Activated T-helper 1 cell treated with anti-CD3 and anti-CD28 coated beads, Interleukin-12 subunit alpha, Interleukin-12 subunit beta, Interleukin-2, Interleukin-4 antibody, amounts not matched to agents 30 ng/mL and 10 ng/mL and 1 ng/mL, durations not matched to agents 14 hours and 24 hours and 36 hours (primary cell): Measurements from ENCODE around the gene SNX4. TPM values are rescaled to one million over a fixed set of nuclear protein-coding genes. Genes with fewer than 3 reads are reported as not detected.
"Not testable (repeated sequence)": the region's sequence is repeated elsewhere in the genome, so short reads cannot be mapped to it uniquely, and the experiment has no call there.

Source experiments
- DNase-seq: peaks from one replicate; pipeline ENCODE4 v3.0.0; 2021; ENCODE audit warnings: low spot score
- H3K27ac Mint-ChIP-seq: one replicate; pipeline ENCODE4 v1.8.0; 2021; ENCODE audit warnings: mild to moderate bottlenecking, mixed read lengths
- H3K27me3 Mint-ChIP-seq: one replicate; pipeline ENCODE4 v1.8.0; 2022; ENCODE audit warnings: mild to moderate bottlenecking, moderate library complexity, mixed read lengths; ENCODE audit not compliant: insufficient read depth
- H3K36me3 Mint-ChIP-seq: one replicate; pipeline ENCODE4 v1.8.0; 2021; ENCODE audit warnings: low read depth, mixed read lengths
- H3K4me1 Mint-ChIP-seq: one replicate; pipeline ENCODE4 v1.8.0; 2021; ENCODE audit warnings: low read depth, mixed read lengths
- H3K4me3 Mint-ChIP-seq: one replicate; pipeline ENCODE4 v1.8.0; 2021; ENCODE audit warnings: mild to moderate bottlenecking, moderate library complexity, mixed read lengths
- H3K9me3 Mint-ChIP-seq: one replicate; pipeline ENCODE4 v1.8.0; 2021; ENCODE audit warnings: mixed read lengths
- intact Hi-C: fragments of 100-400 bp; cut with micrococcal nuclease; formaldehyde crosslinking; loops from one replicate; pipeline ENCODE4 v1.15.1; 2024
- total RNA-seq: library from RNA; stranded (reverse); gene quantifications from 2 replicates; pipeline ENCODE4 v1.2.3, GENCODE V29; 2022

SNX4 gene
- total RNA-seq, 1 donor from 2014 or later = 40.7 TPM

- no peaks in the 10 kb centered on the region for H3K36me3 Mint-ChIP-seq
Measured at GRCh38 chr3:125418306-125418705, 101.7 kb downstream of the SNX4 start.

GRCh38 chr3:125416235-125416634, 103.8 kb downstream of the SNX4 start:
- intact Hi-C loops = no loop called here
- Mint-ChIP-seq H3K27ac (no peak overlapping the region), H3K9me3 (no peaks in the 10 kb centered on the region), H3K4me1 (no peaks in the 10 kb centered on the region), H3K36me3 (no peaks in the 10 kb centered on the region), H3K4me3 (no peak overlapping the region), H3K27me3 (peaks cover 10% of the 10 kb centered on the region)
- no peak for DNase-seq

More at GRCh38 chr3:125418306-125418705, 101.7 kb downstream of the SNX4 start:
- intact Hi-C loops = no loop called here
- Mint-ChIP-seq H3K4me3 (no peak overlapping the region), H3K27me3 (peaks cover 3% of the 10 kb centered on the region), H3K9me3 (no peaks in the 10 kb centered on the region), H3K27ac (no peak overlapping the region), H3K4me1 (no peaks in the 10 kb centered on the region)
- DNase-seq = no peak

- H3K36me3 Mint-ChIP-seq = no peaks in the 10 kb centered on the region
- no peak overlapping the region for H3K4me3 Mint-ChIP-seq
- no peaks in the 10 kb centered on the region for H3K9me3 Mint-ChIP-seq
- peaks cover 20% of the 10 kb centered on the region for H3K27me3 Mint-ChIP-seq
- no peak for DNase-seq
- no peaks in the 10 kb centered on the region for H3K4me1 Mint-ChIP-seq
- no peak overlapping the region for H3K27ac Mint-ChIP-seq
- intact Hi-C loops = no loop called here
Measured at GRCh38 chr3:125414669-125415068, 105.3 kb downstream of the SNX4 start.

DNA sequence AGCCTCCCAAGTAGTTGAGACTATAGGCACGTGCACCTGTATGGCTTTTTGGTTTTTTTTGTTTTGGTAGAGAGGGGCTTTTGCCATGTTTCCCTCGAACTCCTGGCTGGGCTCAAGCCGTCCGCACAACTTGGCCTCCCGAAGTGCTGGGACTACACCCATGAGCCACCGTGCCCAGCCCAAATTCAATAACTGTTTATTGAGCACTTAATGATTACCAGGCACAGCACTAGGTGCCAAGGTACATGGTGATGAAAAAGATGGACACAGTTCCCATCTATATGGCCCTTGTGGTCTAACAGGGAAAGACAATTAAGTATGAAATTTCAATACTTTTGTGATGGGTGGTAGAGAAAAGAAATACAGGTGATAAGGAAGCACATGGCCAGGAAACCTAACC, 109.1 kb downstream of the SNX4 start:
- no peak for DNase-seq
- Mint-ChIP-seq H3K36me3 (no peaks in the 10 kb centered on the region), H3K4me1 (no peaks in the 10 kb centered on the region), H3K9me3 (no peaks in the 10 kb centered on the region), H3K4me3 (no peak overlapping the region), H3K27me3 (peaks cover 33% of the 10 kb centered on the region), H3K27ac (no peak overlapping the region)
- intact Hi-C loops = no loop called here

DNA sequence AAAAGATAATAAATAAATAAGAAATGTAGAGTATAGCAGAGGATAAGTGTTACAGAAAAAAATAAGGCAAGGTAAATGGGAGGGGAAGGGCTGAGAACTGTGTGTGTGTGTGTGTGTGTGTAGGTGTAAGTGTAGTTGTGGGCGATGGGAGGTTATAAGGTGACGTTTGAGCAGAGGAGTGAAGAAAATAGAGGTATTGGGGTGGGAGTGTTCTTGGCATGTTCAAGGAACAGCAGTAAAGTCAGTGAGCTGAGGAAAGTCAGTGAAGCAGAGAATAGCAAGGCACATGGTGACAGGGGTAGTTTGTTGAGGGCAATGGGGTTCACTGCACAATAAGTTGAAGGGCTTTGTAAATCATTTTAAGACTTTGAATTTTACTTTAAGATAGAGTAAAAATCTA, 113.9 kb downstream of the SNX4 start:
- H3K4me1 Mint-ChIP-seq = no peaks in the 10 kb centered on the region
- peaks cover 23% of the 10 kb centered on the region for H3K27me3 Mint-ChIP-seq
- peaks cover 12% of the 10 kb centered on the region for H3K9me3 Mint-ChIP-seq
- peaks cover 3% of the 10 kb centered on the region for H3K36me3 Mint-ChIP-seq
- H3K27ac Mint-ChIP-seq = no peak overlapping the region
- H3K4me3 Mint-ChIP-seq = no peak overlapping the region
- intact Hi-C loops = no loop called here
- DNase-seq = no peak

GRCh38 chr3:125405515-125405914, 114.5 kb downstream of the SNX4 start:
- peaks cover 12% of the 10 kb centered on the region for H3K9me3 Mint-ChIP-seq
- H3K27ac Mint-ChIP-seq, H3K4me1 Mint-ChIP-seq, DNase-seq, H3K4me3 Mint-ChIP-seq, intact Hi-C loops, H3K36me3 Mint-ChIP-seq: not testable (repeated sequence)
- H3K27me3 Mint-ChIP-seq = peaks cover 20% of the 10 kb centered on the region

DNA sequence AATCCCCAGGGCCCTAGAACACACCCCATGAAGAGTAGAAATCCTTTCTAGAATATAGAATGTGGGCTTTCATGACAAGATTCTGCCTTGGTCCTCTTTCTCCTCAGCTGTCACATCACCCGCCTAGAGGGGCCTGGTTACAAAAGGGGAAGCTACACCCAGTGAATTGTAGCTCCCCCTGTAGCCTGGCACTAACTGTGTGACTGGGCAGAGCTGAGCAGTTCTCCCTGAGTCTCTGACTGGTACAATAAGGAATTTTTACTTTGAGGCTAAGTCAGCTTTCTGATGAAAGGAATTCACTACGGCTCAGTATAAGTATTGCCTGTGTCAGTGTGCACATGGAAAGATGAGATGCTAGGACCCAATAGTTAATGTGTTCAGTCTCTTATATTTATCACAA, 116.2 kb downstream of the SNX4 start:
- H3K36me3 Mint-ChIP-seq = peaks cover 3% of the 10 kb centered on the region
- peaks cover 12% of the 10 kb centered on the region for H3K9me3 Mint-ChIP-seq
- no peak overlapping the region for H3K4me3 Mint-ChIP-seq
- intact Hi-C loops = no loop called here
- peaks cover 22% of the 10 kb centered on the region for H3K27me3 Mint-ChIP-seq
- no peaks in the 10 kb centered on the region for H3K4me1 Mint-ChIP-seq
- no peak for DNase-seq
- no peak overlapping the region for H3K27ac Mint-ChIP-seq

GRCh38 chr3:125402639-125403038, 117.4 kb downstream of the SNX4 start:
- DNase-seq = no peak

GRCh38 chr3:125401402-125401801, 118.6 kb downstream of the SNX4 start:
- Mint-ChIP-seq H3K4me1 (no peaks in the 10 kb centered on the region), H3K27me3 (peaks cover 29% of the 10 kb centered on the region), H3K4me3 (no peak overlapping the region), H3K27ac (no peak overlapping the region), H3K36me3 (peaks cover 3% of the 10 kb centered on the region), H3K9me3 (peaks cover 12% of the 10 kb centered on the region)
- intact Hi-C loops = no loop called here
- DNase-seq = no peak

More at GRCh38 chr3:125402639-125403038, 117.4 kb downstream of the SNX4 start:
- H3K36me3 Mint-ChIP-seq = peaks cover 3% of the 10 kb centered on the region
- peaks cover 12% of the 10 kb centered on the region for H3K9me3 Mint-ChIP-seq
- H3K27me3 Mint-ChIP-seq = peaks cover 25% of the 10 kb centered on the region
- H3K27ac Mint-ChIP-seq = no peak overlapping the region
- no peak overlapping the region for H3K4me3 Mint-ChIP-seq
- H3K4me1 Mint-ChIP-seq = no peaks in the 10 kb centered on the region
- intact Hi-C loops = no loop called here

GRCh38 chr3:125398952-125399351, 121.0 kb downstream of the SNX4 start:
- Mint-ChIP-seq H3K4me3 (no peak overlapping the region), H3K27me3 (peaks cover 40% of the 10 kb centered on the region), H3K4me1 (no peaks in the 10 kb centered on the region), H3K9me3 (no peaks in the 10 kb centered on the region), H3K27ac (no peak overlapping the region), H3K36me3 (no peaks in the 10 kb centered on the region)
- no peak for DNase-seq
- intact Hi-C loops = no loop called here

Other genes starting within 250 kb of the SNX4 start
- gene ZNF148, start 144.9 kb downstream of the SNX4 start, total RNA-seq = 34.7 and 38.5 TPM in 2 replicates
- gene OSBPL11, start 75.3 kb upstream of the SNX4 start, total RNA-seq = 12.2 and 13.1 TPM in 2 replicates